ENCODE results near the gene MS4A15.

The MS4A15 gene

GRCh38 chr11:60785806-60786361 is 29.2 kb downstream of the MS4A15 start:
- Histone ChIP-seq H3K4me1 (ENCODE audit: control insufficient read depth, low read depth, low read length) (no peaks in the 10 kb centered on the region), H4K8ac (ENCODE audit: low read depth, low read length) (no peak overlapping the region), H3K4me2 (ENCODE audit: low read length) (no peak overlapping the region), H3K23ac (ENCODE audit: low read length) (no peak overlapping the region), H2BK120ac (ENCODE audit: low read depth, low read length) (no peak overlapping the region), H3K27me3 (ENCODE audit: insufficient read depth, low read length, poor library complexity) (no peaks in the 10 kb centered on the region), H3K27ac (ENCODE audit: low read depth, low read length) (no peak overlapping the region), H3K79me2 (ENCODE audit: control insufficient read depth, insufficient read depth, low read length) (no peaks in the 10 kb centered on the region), H2BK5ac (ENCODE audit: low read length) (no peak overlapping the region), H3K4me3 (ENCODE audit: low read length) (no peak overlapping the region), H3K9ac (ENCODE audit: low read length) (no peak overlapping the region), H3K4ac (ENCODE audit: low read depth, low read length) (no peak overlapping the region), H3K56ac (ENCODE audit: low read length) (no peak overlapping the region), H3K36me3 (ENCODE audit: control insufficient read depth, insufficient read depth, low read length) (no peaks in the 10 kb centered on the region), H2BK15ac (replicated peaks; ENCODE audit: low read depth) (no peak overlapping the region), H4K5ac (ENCODE audit: low read length) (no peak overlapping the region), H3K79me1 (ENCODE audit: low read length) (no peaks in the 10 kb centered on the region), H3K18ac (ENCODE audit: low read length) (no peak overlapping the region), H2AK5ac (ENCODE audit: low read length) (no peak overlapping the region)
- DNase-seq = no peak
- WGBS (ENCODE audit: extremely low coverage, insufficient coverage, low lambda C conversion rate) = no CpG with 5 or more reads among the region's 8 CpGs

GRCh38 chr11:60786811-60787567 is 30.3 kb downstream of the MS4A15 start:
- Histone ChIP-seq H2BK5ac (ENCODE audit: low read length) (no peak overlapping the region), H4K8ac (ENCODE audit: low read depth, low read length) (no peak overlapping the region), H3K18ac (ENCODE audit: low read length) (no peak overlapping the region), H2BK15ac (replicated peaks; ENCODE audit: low read depth) (no peak overlapping the region), H3K4me3 (ENCODE audit: low read length) (no peak overlapping the region), H3K4ac (ENCODE audit: low read depth, low read length) (no peak overlapping the region), H2AK5ac (ENCODE audit: low read length) (no peak overlapping the region), H3K4me1 (ENCODE audit: control insufficient read depth, low read depth, low read length) (no peaks in the 10 kb centered on the region), H3K36me3 (ENCODE audit: control insufficient read depth, insufficient read depth, low read length) (no peaks in the 10 kb centered on the region), H3K23ac (ENCODE audit: low read length) (no peak overlapping the region), H3K79me1 (ENCODE audit: low read length) (no peaks in the 10 kb centered on the region), H2BK120ac (ENCODE audit: low read depth, low read length) (no peak overlapping the region), H3K27me3 (ENCODE audit: insufficient read depth, low read length, poor library complexity) (no peaks in the 10 kb centered on the region), H3K27ac (ENCODE audit: low read depth, low read length) (no peak overlapping the region), H4K5ac (ENCODE audit: low read length) (no peak overlapping the region), H3K4me2 (ENCODE audit: low read length) (no peak overlapping the region), H3K56ac (ENCODE audit: low read length) (no peak overlapping the region), H3K79me2 (ENCODE audit: control insufficient read depth, insufficient read depth, low read length) (no peaks in the 10 kb centered on the region), H3K9ac (ENCODE audit: low read length) (no peak overlapping the region)
- DNase-seq = no peak
- WGBS (ENCODE audit: extremely low coverage, insufficient coverage, low lambda C conversion rate) = no CpG with 5 or more reads among the region's 15 CpGs

- no peak overlapping the region for H3K23ac ChIP-seq (ENCODE audit: low read length)
- DNase-seq = no peak
These were observed 31.9 kb downstream of the MS4A15 start for GRCh38 chr11:60788401-60789125.

GRCh38 chr11:60790726-60791125 is 34.1 kb downstream of the MS4A15 start:
- Histone ChIP-seq H3K27ac (ENCODE audit: low read depth, low read length) (no peak overlapping the region), H3K36me3 (ENCODE audit: control insufficient read depth, insufficient read depth, low read length) (no peaks in the 10 kb centered on the region), H3K9ac (ENCODE audit: low read length) (no peak overlapping the region), H2BK15ac (replicated peaks; ENCODE audit: low read depth) (no peak overlapping the region), H2BK120ac (ENCODE audit: low read depth, low read length) (no peak overlapping the region), H2AK5ac (ENCODE audit: low read length) (no peak overlapping the region), H4K8ac (ENCODE audit: low read depth, low read length) (no peak overlapping the region), H3K4me2 (ENCODE audit: low read length) (no peak overlapping the region), H3K18ac (ENCODE audit: low read length) (no peak overlapping the region), H3K79me1 (ENCODE audit: low read length) (no peaks in the 10 kb centered on the region), H3K4me3 (ENCODE audit: low read length) (no peak overlapping the region), H3K56ac (ENCODE audit: low read length) (no peak overlapping the region), H3K4ac (ENCODE audit: low read depth, low read length) (no peak overlapping the region), H3K27me3 (ENCODE audit: insufficient read depth, low read length, poor library complexity) (no peaks in the 10 kb centered on the region), H2BK5ac (ENCODE audit: low read length) (no peak overlapping the region), H3K79me2 (ENCODE audit: control insufficient read depth, insufficient read depth, low read length) (no peaks in the 10 kb centered on the region), H3K23ac (ENCODE audit: low read length) (no peak overlapping the region), H3K4me1 (ENCODE audit: control insufficient read depth, low read depth, low read length) (no peaks in the 10 kb centered on the region), H4K5ac (ENCODE audit: low read length) (no peak overlapping the region)
- no peak for DNase-seq
- WGBS (ENCODE audit: extremely low coverage, insufficient coverage, low lambda C conversion rate) = no CpG with 5 or more reads among the region's 3 CpGs

More at GRCh38 chr11:60788401-60789125, 31.9 kb downstream of the MS4A15 start:
- H2BK5ac ChIP-seq (ENCODE audit: low read length) = no peak overlapping the region
- H2AK5ac ChIP-seq (ENCODE audit: low read length) = no peak overlapping the region
- H3K79me2 ChIP-seq (ENCODE audit: control insufficient read depth, insufficient read depth, low read length) = no peaks in the 10 kb centered on the region
- WGBS (ENCODE audit: extremely low coverage, insufficient coverage, low lambda C conversion rate) = no CpG with 5 or more reads among the region's 7 CpGs
- no peaks in the 10 kb centered on the region for H3K4me1 ChIP-seq (ENCODE audit: control insufficient read depth, low read depth, low read length)
- H2BK15ac ChIP-seq (replicated peaks; ENCODE audit: low read depth) = no peak overlapping the region
- no peak overlapping the region for H3K27ac ChIP-seq (ENCODE audit: low read depth, low read length)
- no peak overlapping the region for H3K9ac ChIP-seq (ENCODE audit: low read length)
- H3K18ac ChIP-seq (ENCODE audit: low read length) = no peak overlapping the region
- no peaks in the 10 kb centered on the region for H3K36me3 ChIP-seq (ENCODE audit: control insufficient read depth, insufficient read depth, low read length)
- no peaks in the 10 kb centered on the region for H3K79me1 ChIP-seq (ENCODE audit: low read length)
- H3K27me3 ChIP-seq (ENCODE audit: insufficient read depth, low read length, poor library complexity) = no peaks in the 10 kb centered on the region
- no peak overlapping the region for H4K8ac ChIP-seq (ENCODE audit: low read depth, low read length)
- no peak overlapping the region for H3K4me2 ChIP-seq (ENCODE audit: low read length)
- no peak overlapping the region for H3K56ac ChIP-seq (ENCODE audit: low read length)
- no peak overlapping the region for H3K4ac ChIP-seq (ENCODE audit: low read depth, low read length)
- no peak overlapping the region for H3K4me3 ChIP-seq (ENCODE audit: low read length)
- no peak overlapping the region for H2BK120ac ChIP-seq (ENCODE audit: low read depth, low read length)
- H4K5ac ChIP-seq (ENCODE audit: low read length) = no peak overlapping the region

GRCh38 chr11:60791153-60791933 is 34.7 kb downstream of the MS4A15 start:
- H3K4me1 ChIP-seq (ENCODE audit: control insufficient read depth, low read depth, low read length) = no peaks in the 10 kb centered on the region
- H3K18ac ChIP-seq (ENCODE audit: low read length) = no peak overlapping the region
- no CpG with 5 or more reads among the region's 4 CpGs for WGBS (ENCODE audit: extremely low coverage, insufficient coverage, low lambda C conversion rate)
- no peak overlapping the region for H3K4ac ChIP-seq (ENCODE audit: low read depth, low read length)
- no peak overlapping the region for H3K9ac ChIP-seq (ENCODE audit: low read length)
- no peak overlapping the region for H2AK5ac ChIP-seq (ENCODE audit: low read length)
- H4K5ac ChIP-seq (ENCODE audit: low read length) = no peak overlapping the region
- no peak overlapping the region for H3K4me2 ChIP-seq (ENCODE audit: low read length)
- no peaks in the 10 kb centered on the region for H3K36me3 ChIP-seq (ENCODE audit: control insufficient read depth, insufficient read depth, low read length)
- no peak overlapping the region for H4K8ac ChIP-seq (ENCODE audit: low read depth, low read length)
- H3K27me3 ChIP-seq (ENCODE audit: insufficient read depth, low read length, poor library complexity) = no peaks in the 10 kb centered on the region
- no peak overlapping the region for H2BK5ac ChIP-seq (ENCODE audit: low read length)
- no peak overlapping the region for H2BK120ac ChIP-seq (ENCODE audit: low read depth, low read length)
- no peak overlapping the region for H3K4me3 ChIP-seq (ENCODE audit: low read length)
- no peak overlapping the region for H3K27ac ChIP-seq (ENCODE audit: low read depth, low read length)
- no peak overlapping the region for H3K23ac ChIP-seq (ENCODE audit: low read length)
- H3K79me1 ChIP-seq (ENCODE audit: low read length) = no peaks in the 10 kb centered on the region
- H3K56ac ChIP-seq (ENCODE audit: low read length) = no peak overlapping the region
- no peak overlapping the region for H2BK15ac ChIP-seq (replicated peaks; ENCODE audit: low read depth)
- H3K79me2 ChIP-seq (ENCODE audit: control insufficient read depth, insufficient read depth, low read length) = no peaks in the 10 kb centered on the region
- peak; percentile 8 for DNase-seq
